ENCODE results near the gene MORN4.
A peak's percentile ranks its signal among the peaks of the same experiment; 100 is the strongest.
"Not testable (repeated sequence)": the region's sequence is repeated elsewhere in the genome, so short reads cannot be mapped to it uniquely, and the experiment has no call there.

MORN4 gene

DNA sequence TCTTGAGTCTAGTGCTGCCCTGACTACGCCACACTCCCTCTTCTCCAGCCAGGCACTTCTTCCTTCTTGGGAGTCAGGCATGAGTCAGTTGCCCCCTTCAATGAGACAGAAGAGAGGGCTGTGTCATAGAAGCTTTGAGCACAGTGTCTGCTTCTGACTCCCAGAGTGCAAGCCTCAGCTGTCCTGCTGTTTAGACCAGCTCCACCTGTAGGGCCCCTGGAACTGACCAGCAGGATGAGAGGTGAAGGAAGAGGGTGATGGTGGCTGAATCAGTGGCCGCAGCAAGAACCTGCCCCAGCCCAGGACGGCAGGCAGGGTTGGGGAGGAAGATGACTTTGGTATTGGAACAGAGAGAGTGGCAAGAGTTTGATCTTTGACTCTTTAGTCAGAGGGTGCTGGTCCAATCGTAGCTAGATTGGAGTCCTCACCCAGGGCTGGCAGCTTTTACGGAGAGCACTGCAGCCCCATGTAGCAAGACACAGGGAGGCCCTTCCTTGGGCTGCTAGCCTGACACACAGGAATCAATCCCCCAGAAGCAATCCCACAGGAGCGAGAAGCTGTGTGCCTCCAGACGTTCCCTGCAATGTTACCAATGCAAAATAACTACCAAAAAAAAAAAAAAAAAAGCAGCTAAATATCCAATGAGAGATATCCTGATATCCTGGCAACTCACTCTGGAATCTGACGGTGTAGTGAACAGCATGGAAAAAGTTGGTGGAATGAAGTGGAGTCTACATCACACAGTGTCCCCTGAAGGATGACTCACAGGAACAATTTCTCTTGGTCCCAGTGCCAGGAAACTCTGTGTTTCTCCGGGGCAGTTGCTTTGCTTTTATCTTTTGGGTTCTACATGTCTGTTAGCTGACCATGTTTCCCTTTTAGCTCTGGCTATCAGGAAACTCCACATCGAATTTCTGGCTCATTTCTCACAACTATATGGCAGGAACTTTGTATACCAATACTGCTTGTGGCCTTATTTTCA is 36.9 kb downstream of the MORN4 start:
- no peak for DNase-seq

DNA sequence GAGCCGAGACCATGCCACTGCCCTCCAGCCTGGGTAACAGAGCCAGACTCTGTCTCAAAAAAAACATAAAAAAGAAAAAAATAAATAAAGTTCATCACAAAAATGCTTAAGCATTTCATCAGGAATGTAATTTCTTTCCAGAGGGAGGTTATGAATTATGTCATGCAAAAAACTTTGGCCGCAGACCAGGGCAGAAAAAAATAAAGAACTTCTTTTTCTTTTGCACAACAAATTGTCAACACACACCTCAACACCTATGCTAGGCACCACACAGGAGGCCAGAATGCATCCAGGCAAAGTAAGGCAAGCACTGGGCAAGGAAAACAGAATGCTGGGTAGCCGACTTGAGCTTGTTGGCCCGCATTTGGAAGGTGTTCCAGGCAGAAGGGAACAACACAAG is 39.9 kb downstream of the MORN4 start:
- DNase-seq = no peak

DNA sequence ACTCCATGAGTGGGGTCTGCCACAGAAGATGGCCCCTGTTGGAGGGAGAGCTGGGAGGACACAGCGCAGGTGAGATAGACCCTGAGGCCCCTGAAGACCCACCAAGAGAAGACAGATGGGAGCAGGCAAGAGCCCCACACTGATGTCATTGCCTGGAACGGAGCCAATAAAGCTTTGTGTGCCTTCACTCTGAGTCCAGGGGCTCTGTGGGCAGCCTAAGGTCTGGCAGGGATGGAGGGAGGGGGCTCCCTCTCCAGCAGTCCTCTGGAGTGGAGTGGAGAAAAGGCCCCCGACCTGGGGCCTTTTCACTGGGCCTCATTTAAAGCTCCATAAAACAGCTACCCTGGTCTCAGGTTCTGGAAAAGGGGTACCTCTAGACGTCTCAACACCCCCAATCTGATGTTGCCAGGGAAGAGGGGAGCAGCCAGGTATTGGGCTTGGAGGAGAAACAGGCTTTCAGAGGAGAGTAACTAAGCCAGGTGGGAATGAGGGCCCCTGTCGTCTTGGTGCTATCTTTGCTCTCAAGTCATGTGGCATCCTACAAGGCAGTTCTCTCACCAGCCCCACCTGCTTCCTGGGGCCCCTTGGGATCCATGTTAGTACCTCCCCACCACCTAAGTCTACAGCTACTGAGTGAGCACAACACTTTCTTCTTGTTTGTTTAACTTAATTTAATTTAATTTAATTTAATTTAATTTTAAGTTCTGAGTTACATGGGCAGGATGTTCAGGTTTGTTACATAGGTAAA is 42.4 kb downstream of the MORN4 start:
- DNase-seq = no peak

DNA sequence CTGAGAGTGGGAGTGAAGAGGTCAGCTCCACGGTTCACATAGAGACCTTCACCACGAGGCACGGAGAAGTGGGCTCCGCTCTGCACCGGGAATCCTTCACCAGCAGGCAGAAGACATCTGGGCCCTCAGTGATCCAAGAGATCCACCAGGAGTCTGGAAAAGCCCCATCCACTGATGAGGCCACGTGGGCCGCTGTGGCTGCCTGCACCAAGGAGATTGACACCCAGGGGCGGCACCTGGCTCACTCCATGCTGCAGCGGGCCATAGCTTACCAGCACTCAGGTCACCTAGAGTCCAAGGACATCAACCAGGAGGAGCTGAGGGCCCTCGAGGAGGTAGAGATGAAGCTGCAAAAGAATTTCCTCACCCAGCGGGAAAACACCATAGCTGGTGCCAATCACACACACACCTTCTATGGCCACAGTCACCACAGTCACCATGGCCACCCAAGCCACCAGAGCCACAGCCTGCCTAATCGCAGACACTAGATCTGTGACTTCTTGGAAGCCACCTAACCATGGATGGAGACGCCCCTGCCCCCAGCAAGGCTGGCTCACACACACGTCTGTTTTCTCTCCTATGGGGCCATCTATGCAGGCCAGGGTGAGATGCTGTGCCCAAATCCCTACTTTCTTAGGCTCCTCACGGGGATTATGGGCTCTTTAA is 43.1 kb downstream of the MORN4 start:
- peak; percentile 25 for DNase-seq

DNA sequence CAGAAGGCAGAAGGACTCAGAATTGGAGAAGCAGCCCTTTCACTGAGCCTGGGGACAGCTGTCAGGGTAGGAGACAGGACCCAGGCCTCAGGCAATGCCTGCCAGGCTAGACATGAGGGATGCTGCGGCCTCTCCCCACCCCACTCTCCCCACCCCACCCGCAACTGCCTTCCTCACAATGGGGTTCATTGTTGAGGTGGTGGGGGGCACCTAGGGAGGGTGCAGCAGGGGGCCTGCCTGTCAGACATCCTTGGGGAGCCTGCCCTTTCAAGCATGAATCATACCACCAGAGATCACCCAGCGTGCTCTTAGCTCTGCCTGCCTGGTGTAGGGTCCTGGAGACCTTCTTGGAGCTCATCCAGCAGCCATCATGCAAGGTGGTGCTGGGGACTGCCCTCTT is 43.8 kb downstream of the MORN4 start, which contains the start of gene C10orf62:
Gene C10orf62 (plus strand): TSS at position 243 of the 400 bp plus-strand sequence. CDS start 177 bp downstream, outside the sequence.
- no peak for DNase-seq

DNA sequence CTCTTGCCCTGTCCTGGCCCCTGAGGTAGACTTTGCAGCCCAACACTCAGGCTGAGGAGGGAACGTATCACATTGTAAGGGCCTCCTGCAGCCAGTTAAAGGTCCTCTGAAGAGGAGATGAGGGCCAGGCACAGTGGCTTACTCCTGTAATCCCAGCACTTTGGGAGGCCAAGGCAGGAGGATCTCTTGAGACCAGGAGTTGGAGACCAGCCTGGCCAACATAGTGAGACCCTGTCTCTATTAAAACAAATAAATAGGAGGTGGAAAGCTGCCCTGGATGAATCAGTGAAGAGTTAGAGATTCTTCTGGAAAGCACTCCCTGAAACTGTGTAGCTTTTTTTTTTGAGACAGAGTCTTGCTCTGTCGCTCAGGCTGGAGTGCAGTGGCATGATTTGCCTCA is 46.1 kb downstream of the MORN4 start:
- no peak for DNase-seq

DNA sequence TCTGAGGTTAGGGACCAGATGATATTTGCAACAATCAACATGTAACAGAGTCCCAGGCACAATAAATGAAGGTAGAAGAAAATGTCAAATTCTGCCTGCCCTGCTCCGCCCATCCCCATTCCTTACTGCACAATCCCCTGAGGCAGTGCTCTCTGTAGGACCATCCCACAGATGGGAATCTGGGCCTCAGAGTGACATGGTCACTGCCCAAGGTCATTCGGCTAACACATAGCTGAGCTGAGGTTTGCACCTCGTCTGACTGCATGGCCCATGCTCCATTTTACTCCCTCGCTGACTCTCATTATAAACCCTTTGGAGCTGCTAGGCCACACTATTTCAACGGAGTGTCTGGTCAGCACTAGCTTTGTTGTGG is 47.9 kb downstream of the MORN4 start:
- DNase-seq = no peak

- no peak for DNase-seq
These were observed 48.4 kb downstream of the MORN4 start for GRCh38 chr10:97584798-97585438.

DNA sequence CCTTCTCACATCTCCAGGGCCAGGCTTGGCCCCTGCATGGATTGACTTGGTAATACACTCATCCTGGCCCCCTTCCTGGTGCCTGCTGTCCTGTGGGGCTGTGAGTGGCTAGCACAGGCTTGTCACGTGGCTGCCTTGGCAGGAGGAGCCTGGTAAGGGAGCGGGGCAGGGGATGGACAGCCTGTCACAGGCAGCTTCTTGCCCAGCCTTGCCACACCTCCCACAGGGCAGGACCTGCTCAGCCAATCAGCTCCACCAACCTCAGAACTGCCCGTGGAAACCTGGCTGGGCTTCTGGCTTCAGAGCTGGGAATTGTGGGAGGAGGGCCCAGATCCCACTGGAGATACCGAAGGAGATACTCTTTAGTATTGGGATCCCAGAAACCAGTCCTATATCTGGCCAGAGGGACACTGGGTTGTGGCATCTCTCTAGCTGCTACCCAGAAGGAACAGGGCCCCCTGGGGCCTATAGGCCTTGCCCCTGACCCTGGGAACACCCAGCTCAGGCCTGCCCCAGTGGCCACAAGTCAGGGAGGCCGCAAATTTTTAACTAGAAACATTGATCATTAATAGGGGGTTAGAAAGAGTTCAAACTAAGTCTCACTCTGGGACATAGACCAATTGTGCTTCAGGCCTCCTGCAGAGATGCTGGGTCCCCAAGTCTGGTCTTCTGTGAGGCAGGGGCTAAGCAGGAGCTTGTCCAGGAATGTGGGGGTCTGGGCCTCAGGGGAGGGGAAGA is 49.1 kb downstream of the MORN4 start, which contains the start of gene HOGA1:
Gene HOGA1 (plus strand): TSS at position 330 of the 738 bp plus-strand sequence. CDS start 315 bp downstream, at position 645.
- DNase-seq = no peak

DNA sequence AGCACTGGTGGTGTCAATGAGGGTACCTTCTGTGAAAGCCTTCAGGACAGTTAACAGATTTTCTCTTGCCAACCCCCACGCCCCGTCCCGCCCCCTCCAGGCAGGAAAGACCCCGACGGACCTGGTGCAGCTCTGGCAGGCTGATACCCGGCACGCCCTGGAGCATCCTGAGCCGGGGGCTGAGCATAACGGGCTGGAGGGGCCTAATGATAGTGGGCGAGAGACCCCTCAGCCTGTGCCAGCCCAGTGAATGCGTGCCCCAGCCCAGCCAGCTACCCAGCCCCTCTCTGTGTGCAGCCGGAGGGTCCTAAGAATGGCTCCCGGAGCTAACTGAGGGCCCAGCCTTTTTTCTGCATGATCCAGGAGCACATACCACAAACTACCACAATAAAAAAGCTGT is 49.8 kb downstream of the MORN4 start:
- no peak for DNase-seq

- DNase-seq = no peak
These were observed 51.1 kb downstream of the MORN4 start for GRCh38 chr10:97582169-97582568.

DNA sequence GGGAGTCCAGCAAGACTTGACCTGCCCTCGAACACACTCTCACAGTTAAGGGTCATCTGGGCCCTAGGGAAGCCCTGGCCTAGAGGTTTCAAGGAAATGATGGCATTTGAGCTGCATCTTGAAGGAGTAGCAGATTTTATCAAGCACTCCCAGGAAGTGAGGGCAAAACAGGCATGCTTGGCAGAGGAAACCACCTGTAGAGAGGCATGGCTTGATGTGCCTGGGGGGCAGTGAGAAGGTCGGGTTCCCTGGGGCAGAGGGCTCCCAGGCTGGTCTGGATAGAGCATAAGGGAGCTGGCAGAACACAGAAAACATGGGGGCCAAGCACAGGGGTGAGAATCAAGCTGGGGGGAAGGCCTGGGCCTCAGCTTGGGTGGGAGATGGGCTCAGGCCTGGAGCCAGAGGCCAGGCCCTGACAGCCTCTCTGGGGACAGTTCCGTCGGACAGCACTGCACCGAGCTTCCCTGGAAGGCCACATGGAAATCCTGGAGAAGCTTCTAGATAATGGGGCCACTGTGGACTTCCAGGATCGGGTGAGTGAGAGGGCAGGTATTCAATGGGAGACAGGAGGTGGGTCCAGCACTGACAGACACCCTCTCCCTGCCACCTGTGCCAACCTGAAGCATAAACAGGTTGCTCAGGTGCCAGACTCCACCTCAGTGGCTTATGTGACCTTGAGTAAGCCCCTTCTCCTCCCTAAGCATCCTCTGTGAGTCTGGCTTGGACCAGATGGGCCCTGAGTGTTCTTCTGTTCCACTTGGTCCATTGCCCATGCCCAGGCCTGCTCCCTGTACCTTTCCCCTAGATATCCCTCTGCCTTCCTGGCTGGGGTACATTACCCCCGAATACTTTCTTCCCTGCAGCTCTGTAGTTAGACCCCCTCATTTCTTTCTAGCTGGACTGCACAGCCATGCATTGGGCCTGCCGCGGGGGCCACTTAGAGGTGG is 52.6 kb downstream of the MORN4 start:
- no peak for DNase-seq

DNA sequence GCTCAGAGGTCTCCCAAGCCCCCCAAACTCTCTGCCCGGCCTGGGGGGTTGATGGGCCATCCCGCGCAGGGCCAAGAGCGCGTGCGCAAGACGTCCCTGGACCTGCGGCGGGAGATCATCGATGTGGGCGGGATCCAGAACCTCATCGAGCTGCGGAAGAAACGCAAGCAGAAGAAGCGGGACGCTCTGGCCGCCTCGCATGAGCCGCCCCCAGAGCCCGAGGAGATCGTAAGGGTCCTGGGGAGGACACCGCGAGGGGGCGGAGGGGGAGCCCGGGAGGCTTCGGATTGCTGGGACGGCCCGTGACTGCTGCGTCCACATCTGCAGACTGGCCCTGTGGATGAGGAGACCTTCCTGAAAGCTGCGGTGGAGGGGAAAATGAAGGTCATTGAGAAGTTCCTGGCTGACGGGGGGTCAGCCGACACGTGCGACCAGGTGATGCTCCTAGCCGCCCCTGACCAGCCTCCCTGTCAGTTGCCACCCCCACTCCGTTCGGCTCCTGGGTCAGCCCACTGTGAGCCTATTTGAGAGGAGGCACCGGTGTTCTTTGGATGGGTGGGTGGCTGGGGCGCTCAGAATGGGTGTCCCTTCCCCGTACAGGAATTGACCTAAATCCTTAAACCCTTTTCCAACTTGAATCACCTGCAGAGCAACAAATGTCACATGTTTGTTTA is 55.0 kb downstream of the MORN4 start:
- DNase-seq = no peak

GRCh38 chr10:97577701-97578100 is 55.6 kb downstream of the MORN4 start:
- DNase-seq = no peak

- DNase-seq = not testable (repeated sequence)
These were observed 56.8 kb downstream of the MORN4 start for GRCh38 chr10:97576487-97576886.

DNA sequence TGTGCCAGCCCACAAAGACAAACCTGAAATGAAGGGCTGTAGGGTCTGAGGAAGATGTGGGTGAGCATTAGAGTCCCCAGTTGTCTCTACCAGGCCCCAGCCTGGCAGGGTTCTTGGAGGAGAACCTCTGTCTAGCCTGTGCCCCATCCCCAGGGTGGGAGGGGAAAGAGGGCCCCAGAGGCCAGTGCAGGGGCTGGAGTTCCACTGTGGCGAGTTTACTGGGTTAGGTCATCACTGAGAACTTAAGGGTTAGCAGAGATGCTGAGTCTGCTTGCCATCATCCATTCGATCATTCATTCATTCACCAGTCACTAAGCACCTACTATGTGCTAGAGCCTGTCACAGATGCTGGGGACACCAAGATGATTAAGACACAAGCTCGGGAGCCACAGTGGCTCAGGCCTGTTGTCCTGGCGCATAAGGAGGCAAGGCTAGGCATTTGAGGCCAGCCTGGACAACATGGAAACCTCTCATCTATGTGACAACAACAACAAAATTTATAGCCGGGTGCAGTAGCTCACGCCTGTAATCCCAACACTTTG is 58.1 kb downstream of the MORN4 start:
- DNase-seq = no peak

GRCh38 chr10:97574374-97575126 is 58.8 kb downstream of the MORN4 start:
- DNase-seq = no peak

- DNase-seq = no peak
These were observed 59.6 kb downstream of the MORN4 start for GRCh38 chr10:97573672-97574071.

GRCh38 chr10:97573021-97573420 is 60.3 kb downstream of the MORN4 start:
- DNase-seq = no peak

Measured in CD4-positive, alpha-beta T cell treated with Interleukin-15 for 1 hour (primary cell).